ENCODE data around the gene SLC9A1. TPM values are rescaled to one million over a fixed set of nuclear protein-coding genes. Genes with fewer than 3 reads are reported as not detected.

Gene SLC9A1
- total RNA-seq, 1 donor from 2014 or later = 37.7 TPM

DNA sequence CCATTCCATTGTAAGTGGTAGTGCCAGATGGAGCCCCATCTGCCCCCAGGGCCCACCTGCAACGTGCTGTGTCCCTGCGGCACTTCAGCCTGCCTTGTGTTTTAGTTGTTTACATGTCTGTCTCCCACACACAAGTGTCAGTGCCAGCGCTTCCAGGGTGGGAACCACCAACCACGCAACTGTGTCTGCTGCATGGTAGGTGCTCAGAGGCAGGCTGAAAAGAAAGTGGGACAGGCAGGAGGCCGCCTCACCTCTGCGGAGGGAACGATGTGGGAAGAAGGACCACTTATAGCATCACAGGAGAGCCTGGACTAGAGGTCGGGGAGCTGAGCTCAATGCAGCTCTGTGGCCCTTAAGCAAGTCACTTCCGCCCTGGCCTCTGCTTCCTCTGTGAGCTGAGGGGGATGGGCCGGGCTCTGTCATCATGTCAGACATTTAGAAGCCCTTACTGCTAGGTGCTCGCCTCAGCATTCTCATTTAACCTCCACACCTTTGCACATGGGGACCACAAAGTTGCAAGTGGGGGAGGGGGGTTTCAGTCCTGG lies 17.9 kb downstream of the SLC9A1 start:
- Histone ChIP-seq H3K4me3 (ENCODE audit: low read depth, low read length) (no peak overlapping the region), H3K36me3 (ENCODE audit: control insufficient read depth, insufficient read depth, low read length) (no peaks in the 10 kb centered on the region), H3K27me3 (ENCODE audit: control insufficient read depth, insufficient read depth, low read length) (no peaks in the 10 kb centered on the region)
- TF ChIP-seq, protein P1, sequence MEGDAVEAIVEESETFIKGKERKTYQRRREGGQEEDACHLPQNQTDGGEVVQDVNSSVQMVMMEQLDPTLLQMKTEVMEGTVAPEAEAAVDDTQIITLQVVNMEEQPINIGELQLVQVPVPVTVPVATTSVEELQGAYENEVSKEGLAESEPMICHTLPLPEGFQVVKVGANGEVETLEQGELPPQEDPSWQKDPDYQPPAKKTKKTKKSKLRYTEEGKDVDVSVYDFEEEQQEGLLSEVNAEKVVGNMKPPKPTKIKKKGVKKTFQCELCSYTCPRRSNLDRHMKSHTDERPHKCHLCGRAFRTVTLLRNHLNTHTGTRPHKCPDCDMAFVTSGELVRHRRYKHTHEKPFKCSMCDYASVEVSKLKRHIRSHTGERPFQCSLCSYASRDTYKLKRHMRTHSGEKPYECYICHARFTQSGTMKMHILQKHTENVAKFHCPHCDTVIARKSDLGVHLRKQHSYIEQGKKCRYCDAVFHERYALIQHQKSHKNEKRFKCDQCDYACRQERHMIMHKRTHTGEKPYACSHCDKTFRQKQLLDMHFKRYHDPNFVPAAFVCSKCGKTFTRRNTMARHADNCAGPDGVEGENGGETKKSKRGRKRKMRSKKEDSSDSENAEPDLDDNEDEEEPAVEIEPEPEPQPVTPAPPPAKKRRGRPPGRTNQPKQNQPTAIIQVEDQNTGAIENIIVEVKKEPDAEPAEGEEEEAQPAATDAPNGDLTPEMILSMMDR (IDR thresholded peaks at IDR 0.05; ENCODE audit: insufficient read depth, low read length, poor library complexity, severe bottlenecking) = no peak
- no peak for DNase-seq (ENCODE audit: low read depth)

DNA sequence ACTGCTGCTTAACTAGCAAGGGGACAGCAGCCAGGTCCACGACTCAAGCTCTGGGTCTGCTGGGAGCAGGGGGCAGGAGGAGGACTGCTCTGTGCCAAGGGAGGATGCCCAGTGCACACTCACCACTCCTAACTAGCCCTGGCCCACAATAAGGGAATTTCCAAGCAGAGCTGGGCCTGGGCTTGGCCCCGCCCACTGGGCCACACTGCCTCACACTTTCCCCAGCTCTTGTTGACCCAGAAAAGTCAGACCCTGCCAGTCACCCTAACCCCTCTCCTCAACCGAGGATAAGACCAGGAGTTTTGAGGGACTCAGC lies 18.7 kb downstream of the SLC9A1 start:
- TF ChIP-seq, protein P1 (IDR thresholded peaks at IDR 0.05; ENCODE audit: insufficient read depth, low read length, poor library complexity, severe bottlenecking) = no peak
- no peaks in the 10 kb centered on the region for H3K27me3 ChIP-seq (ENCODE audit: control insufficient read depth, insufficient read depth, low read length)
- H3K4me3 ChIP-seq (ENCODE audit: low read depth, low read length) = no peak overlapping the region
- H3K36me3 ChIP-seq (ENCODE audit: control insufficient read depth, insufficient read depth, low read length) = no peaks in the 10 kb centered on the region
- no peak for DNase-seq (ENCODE audit: low read depth)

DNA sequence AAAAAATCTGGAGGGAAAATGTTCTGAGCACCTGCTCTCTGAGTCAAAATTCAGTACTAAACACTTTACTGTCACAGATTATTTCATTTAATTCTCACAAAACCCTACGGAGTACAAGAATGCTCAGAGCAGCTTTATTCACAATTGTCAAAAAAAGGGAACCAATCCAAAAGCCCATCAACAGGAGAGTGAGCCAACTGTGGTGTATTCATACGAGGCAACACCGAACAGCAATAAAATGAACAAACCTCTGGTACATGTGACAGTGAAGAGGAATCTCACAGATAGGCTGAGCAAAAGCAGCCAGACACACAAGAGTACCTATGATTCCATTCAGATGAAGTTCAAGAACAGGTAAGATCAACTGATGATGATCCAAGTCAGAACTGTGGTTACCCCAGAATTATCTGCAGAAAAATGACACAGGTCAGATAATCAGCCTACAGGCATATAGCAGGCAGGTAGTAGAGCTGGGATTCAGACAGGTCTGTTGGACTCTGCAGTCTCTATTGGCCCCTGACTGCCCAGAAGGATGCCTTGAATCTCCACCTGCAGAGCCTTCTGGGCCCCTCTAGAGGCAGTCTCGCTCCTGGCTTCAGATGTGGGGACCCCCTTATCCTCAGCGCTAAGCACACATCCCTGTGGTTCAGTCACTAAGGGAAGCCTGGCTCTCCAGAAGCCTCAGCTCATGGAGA lies 19.2 kb downstream of the SLC9A1 start:
- H3K4me3 ChIP-seq (ENCODE audit: low read depth, low read length) = no peak overlapping the region
- H3K27me3 ChIP-seq (ENCODE audit: control insufficient read depth, insufficient read depth, low read length) = no peaks in the 10 kb centered on the region
- TF ChIP-seq, protein P1 (IDR thresholded peaks at IDR 0.05; ENCODE audit: insufficient read depth, low read length, poor library complexity, severe bottlenecking) = peak; percentile 26
- peaks cover 1% of the 10 kb centered on the region for H3K36me3 ChIP-seq (ENCODE audit: control insufficient read depth, insufficient read depth, low read length)
- DNase-seq (ENCODE audit: low read depth) = no peak

DNA sequence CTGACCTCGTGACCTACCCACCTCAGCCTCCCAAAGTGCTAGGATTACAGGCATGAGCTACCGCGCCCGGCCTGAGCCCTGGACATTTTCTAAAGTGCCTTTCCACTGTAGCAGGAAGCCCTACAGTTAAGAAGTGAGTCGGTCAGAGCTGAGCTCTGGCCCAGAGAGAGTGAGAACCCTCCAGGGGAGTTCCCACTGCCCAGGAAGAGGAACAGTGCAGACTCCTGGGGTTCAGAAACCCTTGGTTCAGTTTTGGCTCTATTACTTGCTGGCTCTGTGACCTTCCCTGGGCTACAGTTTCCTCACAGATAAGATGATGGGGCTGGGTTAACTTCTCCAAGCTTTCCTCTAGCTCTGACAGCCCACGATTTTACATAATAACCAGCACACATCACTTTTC lies 20.9 kb downstream of the SLC9A1 start:
- no peaks in the 10 kb centered on the region for H3K27me3 ChIP-seq (ENCODE audit: control insufficient read depth, insufficient read depth, low read length)
- no peak overlapping the region for H3K4me3 ChIP-seq (ENCODE audit: low read depth, low read length)
- no peak for DNase-seq (ENCODE audit: low read depth)
- peaks cover 1% of the 10 kb centered on the region for H3K36me3 ChIP-seq (ENCODE audit: control insufficient read depth, insufficient read depth, low read length)
- TF ChIP-seq, protein P1 (IDR thresholded peaks at IDR 0.05; ENCODE audit: insufficient read depth, low read length, poor library complexity, severe bottlenecking) = no peak

DNA sequence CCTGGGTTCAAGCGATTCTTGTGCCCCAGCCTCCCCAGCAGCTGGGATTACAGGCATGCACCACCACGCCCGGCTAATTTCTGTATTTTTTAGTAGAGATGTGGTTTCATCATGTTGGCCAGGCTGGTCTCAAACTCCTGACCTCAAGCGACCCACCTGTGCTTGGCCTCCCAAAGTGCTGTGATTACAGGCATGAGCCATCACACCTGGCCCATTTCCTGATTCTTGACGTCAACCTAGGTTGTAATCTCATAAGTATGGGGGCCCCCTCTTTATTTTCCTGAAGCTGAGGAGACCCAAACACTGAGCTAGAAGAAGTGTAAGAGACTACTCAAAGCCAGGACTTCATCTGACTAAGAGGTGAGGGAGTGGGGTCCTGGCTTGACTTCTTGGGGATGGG lies 21.8 kb downstream of the SLC9A1 start:
- DNase-seq (ENCODE audit: low read depth) = no peak
- no peaks in the 10 kb centered on the region for H3K27me3 ChIP-seq (ENCODE audit: control insufficient read depth, insufficient read depth, low read length)
- TF ChIP-seq, protein P1 (IDR thresholded peaks at IDR 0.05; ENCODE audit: insufficient read depth, low read length, poor library complexity, severe bottlenecking) = no peak
- H3K36me3 ChIP-seq (ENCODE audit: control insufficient read depth, insufficient read depth, low read length) = peaks cover 1% of the 10 kb centered on the region
- no peak overlapping the region for H3K4me3 ChIP-seq (ENCODE audit: low read depth, low read length)

DNA sequence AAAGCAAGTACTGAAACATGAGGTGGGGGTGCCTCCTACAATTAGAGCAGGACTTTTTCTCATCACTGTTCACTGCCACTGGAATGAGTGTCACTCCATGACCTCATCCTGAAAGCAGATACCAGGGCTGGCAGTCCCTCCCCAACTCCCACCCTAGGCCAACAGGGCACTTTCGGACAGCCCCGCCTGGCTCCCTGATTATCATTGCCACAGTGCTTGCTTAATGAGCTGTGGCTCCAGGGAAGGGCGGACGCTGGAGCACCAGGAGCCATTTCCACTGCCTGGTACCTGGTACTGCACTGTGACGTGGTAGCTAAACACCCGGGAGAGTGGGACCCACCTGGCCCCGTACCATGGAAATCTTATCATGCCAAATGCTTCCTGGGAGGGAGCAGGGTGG lies 22.3 kb downstream of the SLC9A1 start:
- Histone ChIP-seq H3K36me3 (ENCODE audit: control insufficient read depth, insufficient read depth, low read length) (peaks cover 1% of the 10 kb centered on the region), H3K27me3 (ENCODE audit: control insufficient read depth, insufficient read depth, low read length) (no peaks in the 10 kb centered on the region), H3K4me3 (ENCODE audit: low read depth, low read length) (no peak overlapping the region)
- TF ChIP-seq, protein P1 (IDR thresholded peaks at IDR 0.05; ENCODE audit: insufficient read depth, low read length, poor library complexity, severe bottlenecking) = no peak
- DNase-seq (ENCODE audit: low read depth) = no peak
